Prostate gland (tissue), 2 donors: ENCODE results near the gene RGS19. TPM values are rescaled to one million over a fixed set of nuclear protein-coding genes. Genes with fewer than 3 reads are reported as not detected.

Source experiments
- DNase-seq: peaks from one replicate; pipeline ENCODE4 v3.0.0-alpha.2; 2019; ENCODE audit warnings: low spot score
- H3K27ac ChIP-seq, 2 donors: fragments of 200-600 bp; sonication (generic); 2 replicates each; pipeline ENCODE4 v1.5.1; 2017 to 2019
- H3K27me3 ChIP-seq: fragments of 200-600 bp; sonication (generic); replicated peaks from 2 replicates; pipeline ENCODE4 v1.5.1; 2019; ENCODE audit not compliant: insufficient read depth
- H3K36me3 ChIP-seq, 2 donors: fragments of 200-600 bp; sonication (generic); 1 replicate in 1 of 2; 2 replicates in 1 of 2; pipeline versions ENCODE4 v1.5.1 to v1.8.1; 2017 to 2019
- H3K4me1 ChIP-seq: fragments of 200-600 bp; sonication (generic); replicated peaks from 2 replicates; pipeline ENCODE4 v1.5.1; 2019
- H3K4me3 ChIP-seq, 2 donors: fragments of 200-600 bp; sonication (generic); 2 replicates each; pipeline ENCODE4 v1.5.1; 2017 to 2019
- H3K9me3 ChIP-seq: fragments of 200-600 bp; sonication (generic); 2 replicates; pipeline ENCODE4 v1.5.1; 2017
- CTCF ChIP-seq, 4 experiments: fragments of 200-600 bp in 2 of 4; fragments of 450-650 bp in 2 of 4; sonication (generic) in 2 of 4; IDR thresholded peaks; 1 replicate in 3 of 4; 2 replicates in 1 of 4; pipeline ENCODE4 v1.5.1; 2016 to 2019; ENCODE audit warnings: antibody characterized with exemption in 4 of 4, mild to moderate bottlenecking in 2 of 4, moderate library complexity in 2 of 4
- POLR2A ChIP-seq: fragments of 450-650 bp; IDR thresholded peaks from one replicate; pipeline ENCODE4 v1.6.1; 2016; ENCODE audit warnings: antibody characterized with exemption, mild to moderate bottlenecking
- POLR2AphosphoS5 ChIP-seq: sonication (generic); formaldehyde crosslinking; IDR thresholded peaks from one replicate; pipeline ENCODE4 v1.6.1; 2017; ENCODE audit warnings: antibody characterized with exemption
- WGBS: methylation state at CpG from one replicate; pipeline ENCODE4 v1.1.5; 2018; 5-methylcytosine and 5-hydroxymethylcytosine counted together
- intact Hi-C: fragments of 100-400 bp; cut with DNase I; formaldehyde crosslinking; loops from one replicate; pipeline ENCODE4 v1.14.2; 2022
- total RNA-seq, 2 donors: library from RNA; depleted of rRNA; stranded (reverse); fragments of >200 nt; gene quantifications; one replicate each; pipeline ENCODE4 v1.1.0, GENCODE V29; 2016

Gene RGS19
- total RNA-seq, 2 donors from 2014 or later, result 13.3 to 15.1 TPM

GRCh38 chr20:64051561-64052325 is 27.6 kb downstream of the RGS19 start:
- WGBS, result 87% methylated on average over 15 of the region's 15 CpGs
- intact Hi-C loops, result no loop called here
- H3K4me1 ChIP-seq, result peaks cover 3% of the 10 kb centered on the region
- no peaks in the 10 kb centered on the region for H3K9me3 ChIP-seq
- H3K36me3 ChIP-seq, result no peaks in the 10 kb centered on the region
- H3K27ac ChIP-seq, result no peak overlapping the region
- no peak for DNase-seq
- peaks cover 19% of the 10 kb centered on the region for H3K27me3 ChIP-seq
- TF ChIP-seq POLR2A (no peak), POLR2AphosphoS5 (no peak), CTCF (IDR thresholded peaks at IDR 0.05) (no peak)
- no peak overlapping the region for H3K4me3 ChIP-seq

DNA sequence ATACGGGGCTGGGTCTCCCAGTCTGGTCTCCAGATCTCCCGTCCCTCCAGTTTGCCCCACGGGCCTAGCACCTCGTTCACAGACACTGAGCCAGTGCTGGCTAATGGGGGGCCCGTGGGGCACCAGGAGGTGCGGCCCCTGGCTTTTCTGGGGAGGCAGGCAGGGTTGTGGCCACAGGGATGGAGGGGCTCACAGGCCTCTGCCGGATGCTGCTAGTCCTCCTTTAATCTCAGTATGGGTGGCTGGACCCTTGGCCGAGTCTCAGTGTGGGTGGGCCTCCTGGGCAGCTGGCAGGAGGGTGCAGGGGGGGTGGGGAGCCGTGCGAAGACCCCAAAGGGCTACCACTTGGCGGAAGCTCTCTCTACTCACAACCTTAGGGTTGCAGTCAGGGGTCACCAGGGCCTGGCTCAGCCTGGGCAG is 28.3 kb downstream of the RGS19 start:
- Histone ChIP-seq H3K4me3 (no peak overlapping the region), H3K27ac (no peak overlapping the region), H3K4me1 (peaks cover 3% of the 10 kb centered on the region), H3K36me3 (no peaks in the 10 kb centered on the region), H3K27me3 (peaks cover 15% of the 10 kb centered on the region), H3K9me3 (no peaks in the 10 kb centered on the region)
- 74% methylated on average over 10 of the region's 11 CpGs for WGBS
- TF ChIP-seq CTCF (IDR thresholded peaks at IDR 0.05) (no peak), POLR2A (no peak), POLR2AphosphoS5 (no peak)
- DNase-seq, result no peak
- intact Hi-C loops, result no loop called here

- Histone ChIP-seq H3K27me3 (peaks cover 13% of the 10 kb centered on the region), H3K36me3 (no peaks in the 10 kb centered on the region), H3K27ac (no peak overlapping the region), H3K4me3 (no peak overlapping the region), H3K4me1 (peaks cover 3% of the 10 kb centered on the region), H3K9me3 (no peaks in the 10 kb centered on the region)
- TF ChIP-seq POLR2A (no peak), POLR2AphosphoS5 (no peak), CTCF (IDR thresholded peaks at IDR 0.05) (no peak)
- intact Hi-C loops, result no loop called here
- 74% methylated on average over 23 of the region's 23 CpGs for WGBS
- DNase-seq, result no peak
Observed at GRCh38 chr20:64050261-64051032, 28.9 kb downstream of the RGS19 start.

DNA sequence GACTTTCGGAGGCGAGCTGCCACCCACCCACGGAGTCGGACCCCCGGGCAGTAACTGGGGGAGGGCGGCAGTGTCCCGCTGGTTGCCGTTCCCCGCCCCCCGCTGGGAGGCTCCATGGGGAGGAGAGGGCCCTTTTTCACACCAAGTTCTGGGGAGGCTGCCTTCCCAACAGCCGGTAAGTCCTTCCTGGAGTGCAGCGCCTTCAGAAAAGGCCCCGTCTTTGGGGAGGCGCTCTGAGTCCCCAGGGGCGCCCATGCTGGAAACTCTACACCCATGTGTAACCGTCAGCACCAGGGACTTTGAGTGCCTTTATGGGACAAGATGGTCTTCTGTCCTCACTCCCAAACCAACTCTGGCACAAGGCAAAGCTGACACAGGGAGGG is 29.4 kb downstream of the RGS19 start:
- H3K4me3 ChIP-seq, result peak overlapping the region in 1 of 2 donors; percentile 18

More for the DNA sequence above, 29.4 kb downstream of the RGS19 start:
- H3K27me3 ChIP-seq, result peaks cover 13% of the 10 kb centered on the region
- 18% methylated on average over 16 of the region's 16 CpGs for WGBS
- peaks cover 3% of the 10 kb centered on the region for H3K4me1 ChIP-seq
- H3K27ac ChIP-seq, result no peak overlapping the region
- H3K9me3 ChIP-seq, result no peaks in the 10 kb centered on the region
- TF ChIP-seq CTCF (IDR thresholded peaks at IDR 0.05), result no peak
- no peaks in the 10 kb centered on the region for H3K36me3 ChIP-seq
- DNase-seq, result no peak
- intact Hi-C loops, result no loop called here
